HuH-7 (cell line): ENCODE data around the gene ATP5F1E.

Experiments
- DNase-seq: peaks from one replicate; pipeline ENCODE4 v3.0.0; 2011; ENCODE audit warnings: low spot score

Gene ATP5F1E

GRCh38 chr20:59032023-59032712, at the start of gene ATP5F1E:
TSS of gene ATP5F1E (minus strand) at chr20:59032335. CDS start at chr20:59032251, 84 bp downstream.
- DNase-seq: peak; percentile 97

- no peak for DNase-seq
Measured at GRCh38 chr20:59081036-59081435, 48.9 kb upstream of the ATP5F1E start.

- DNase-seq: no peak
Measured at GRCh38 chr20:59078231-59078630, 46.1 kb upstream of the ATP5F1E start.

- DNase-seq: no peak
Measured at GRCh38 chr20:59077705-59078104, 45.6 kb upstream of the ATP5F1E start.

GRCh38 chr20:59075934-59076508, 43.9 kb upstream of the ATP5F1E start:
- no peak for DNase-seq

GRCh38 chr20:59074456-59074855, 42.3 kb upstream of the ATP5F1E start:
- no peak for DNase-seq

GRCh38 chr20:59073582-59073981, 41.4 kb upstream of the ATP5F1E start:
- DNase-seq: no peak

GRCh38 chr20:59071216-59071615, 39.1 kb upstream of the ATP5F1E start:
- no peak for DNase-seq

GRCh38 chr20:59069026-59069425, 36.9 kb upstream of the ATP5F1E start:
- DNase-seq: no peak

GRCh38 chr20:59068534-59068933, 36.4 kb upstream of the ATP5F1E start:
- DNase-seq: no peak

- no peak for DNase-seq
Measured at GRCh38 chr20:59064214-59064722, 32.1 kb upstream of the ATP5F1E start.

- no peak for DNase-seq
Measured at GRCh38 chr20:59063358-59064213, 31.5 kb upstream of the ATP5F1E start.

GRCh38 chr20:59062081-59062480, 29.9 kb upstream of the ATP5F1E start:
- no peak for DNase-seq

GRCh38 chr20:59055302-59055701, 23.2 kb upstream of the ATP5F1E start:
- DNase-seq: no peak

GRCh38 chr20:59051666-59052185, 19.6 kb upstream of the ATP5F1E start:
- no peak for DNase-seq

GRCh38 chr20:59050437-59050836, 18.3 kb upstream of the ATP5F1E start:
- DNase-seq: no peak

GRCh38 chr20:59048681-59049030, 16.5 kb upstream of the ATP5F1E start:
- no peak for DNase-seq

GRCh38 chr20:59047938-59048680, 16.0 kb upstream of the ATP5F1E start:
- no peak for DNase-seq

- no peak for DNase-seq
Measured at GRCh38 chr20:59046862-59047261, 14.7 kb upstream of the ATP5F1E start.

GRCh38 chr20:59044796-59045195, 12.7 kb upstream of the ATP5F1E start:
- no peak for DNase-seq

GRCh38 chr20:59044295-59044694, 12.2 kb upstream of the ATP5F1E start:
- DNase-seq: no peak

- no peak for DNase-seq
Measured at GRCh38 chr20:59043698-59044097, 11.6 kb upstream of the ATP5F1E start.
